H1 (cell line): ENCODE data around the gene MDH1. TPM values are rescaled to one million over a fixed set of nuclear protein-coding genes. Genes with fewer than 3 reads are reported as not detected.
"Not testable (repeated sequence)": the region's sequence is repeated elsewhere in the genome, so short reads cannot be mapped to it uniquely, and the experiment has no call there.

Source experiments
- CTCF ChIA-PET: fragments of 300-600 bp; sonication (Branson Sonifier 250); formaldehyde crosslinking; loops from one replicate; lab custom pipeline; 2021; ENCODE audit not compliant: partially characterized antibody; lab: Charles Lee
- POLR2A ChIA-PET: fragments of 300-600 bp; sonication (Branson Sonifier 250); formaldehyde crosslinking; loops from one replicate; lab custom pipeline; 2021; ENCODE audit warnings: inconsistent platforms; ENCODE audit not compliant: partially characterized antibody; lab: Charles Lee
- DNase-seq, 2 experiments: peaks; one replicate each; pipeline versions ENCODE4 v3.0.0 to v3.0.0-alpha.2; 2010 to 2022; ENCODE audit warnings: low spot score in 2 of 2, low read depth in 1 of 2, mixed read lengths in 1 of 2
- FAIRE-seq: peaks from 2 replicates; lab custom pipeline; 2011; peaks lifted over from hg19 to GRCh38; lab: Jason Lieb, UNC
- H2AFZ ChIP-seq: 2 replicates; pipeline ENCODE4 v1.8.1; 2012; ENCODE audit warnings: low read length, inconsistent platforms
- H2AK5ac ChIP-seq: 2 replicates; pipeline ENCODE4 v1.6.1; 2013; ENCODE audit warnings: low read depth, low read length
- H2BK120ac ChIP-seq: replicated peaks from 2 replicates; pipeline ENCODE3; 2013; ENCODE audit warnings: low read depth, low read length, inconsistent platforms
- H2BK12ac ChIP-seq: 2 replicates; pipeline ENCODE4 v1.6.1; 2013; ENCODE audit warnings: low read depth, low read length
- H2BK15ac ChIP-seq: 2 replicates; pipeline ENCODE4 v1.6.1; 2013; ENCODE audit warnings: low read length
- H2BK20ac ChIP-seq: 2 replicates; pipeline ENCODE4 v1.6.1; 2013; ENCODE audit warnings: low read length
- H2BK5ac ChIP-seq: 2 replicates; pipeline ENCODE4 v1.6.1; 2013; ENCODE audit warnings: low read depth, low read length
- H3K14ac ChIP-seq: 2 replicates; pipeline ENCODE4 v1.6.1; 2013; ENCODE audit warnings: inconsistent platforms; ENCODE audit not compliant: insufficient read length
- H3K18ac ChIP-seq: 2 replicates; pipeline ENCODE4 v1.6.1; 2013; ENCODE audit warnings: low read length; ENCODE audit errors: extremely low read depth
- H3K23ac ChIP-seq: 2 replicates; pipeline ENCODE4 v1.6.1; 2013; ENCODE audit warnings: inconsistent platforms; ENCODE audit not compliant: insufficient read length
- H3K23me2 ChIP-seq: 2 replicates; pipeline ENCODE4 v1.6.1; 2013; ENCODE audit warnings: low read depth, low read length
- H3K27ac ChIP-seq: 2 replicates; pipeline ENCODE4 v1.6.1; 2011; ENCODE audit warnings: low read depth, low read length, inconsistent platforms
- H3K27me3 ChIP-seq, 4 experiments: replicated peaks in 1 of 4; 1 replicate in 1 of 4; 2 replicates in 3 of 4; pipeline versions ENCODE4 v1.6.1 to v1.8.1; 2011 to 2013; ENCODE audit warnings: low read length in 3 of 4, mild to moderate bottlenecking in 3 of 4, inconsistent platforms in 2 of 4, mixed read lengths in 2 of 4, moderate library complexity in 1 of 4; ENCODE audit not compliant: control insufficient read depth in 3 of 4, insufficient read depth in 3 of 4; ENCODE audit errors: extremely low read depth in 1 of 4
- H3K36me3 ChIP-seq, 4 experiments: 2 replicates each; pipeline versions ENCODE4 v1.6.1 to v1.8.1; 2011 to 2013; ENCODE audit warnings: mild to moderate bottlenecking in 4 of 4, low read length in 3 of 4, moderate library complexity in 2 of 4, control low read depth in 1 of 4, inconsistent platforms in 1 of 4; ENCODE audit not compliant: insufficient read depth in 4 of 4, control insufficient read depth in 2 of 4
- H3K4ac ChIP-seq: replicated peaks from 2 replicates; pipeline ENCODE3; 2013; ENCODE audit warnings: low read length, low read depth, mixed read lengths, inconsistent platforms; ENCODE audit not compliant: insufficient read length
- H3K4me1 ChIP-seq, 4 experiments: replicated peaks in 1 of 4; 1 replicate in 1 of 4; 2 replicates in 3 of 4; pipeline versions ENCODE4 v1.6.1 to v1.8.1; 2011 to 2013; ENCODE audit warnings: low read length in 3 of 4, inconsistent platforms in 2 of 4, mixed read lengths in 1 of 4; ENCODE audit not compliant: insufficient read depth in 4 of 4, control insufficient read depth in 3 of 4
- H3K4me2 ChIP-seq, 2 experiments: 2 replicates each; pipeline versions ENCODE4 v1.6.1 to v1.8.1; 2011 to 2013; ENCODE audit warnings: low read depth in 2 of 2, low read length in 2 of 2, control low read depth in 1 of 2, inconsistent platforms in 1 of 2, mild to moderate bottlenecking in 1 of 2; ENCODE audit not compliant: insufficient read depth in 1 of 2
- H3K4me3 ChIP-seq, 4 experiments: fragments of 200-600, 300-600 bp in 1 of 4; sonication (generic), shearing (Covaris generic), sonication (Bioruptor Twin) in 1 of 4; 2 replicates each; pipeline versions ENCODE4 v1.5.1 to v1.8.1; 2011 to 2016; ENCODE audit warnings: low read length in 4 of 4, low read depth in 3 of 4, control low read depth in 2 of 4, inconsistent platforms in 2 of 4, mild to moderate bottlenecking in 2 of 4, mixed read lengths in 1 of 4, moderate library complexity in 1 of 4; ENCODE audit not compliant: insufficient read depth in 2 of 4; ENCODE audit errors: extremely low read depth in 1 of 4
- H3K56ac ChIP-seq: replicated peaks from 2 replicates; pipeline ENCODE3; 2013; ENCODE audit warnings: low read depth, mild to moderate bottlenecking, mixed read lengths, low read length, inconsistent platforms; ENCODE audit not compliant: insufficient read length
- H3K79me1 ChIP-seq: 2 replicates; pipeline ENCODE4 v1.6.1; 2013; ENCODE audit warnings: low read depth, low read length, control low read depth
- H3K79me2 ChIP-seq, 2 experiments: 2 replicates each; pipeline versions ENCODE4 v1.6.1 to v1.8.1; 2012 to 2013; ENCODE audit warnings: low read length in 2 of 2, mild to moderate bottlenecking in 2 of 2, inconsistent platforms in 1 of 2; ENCODE audit not compliant: insufficient read depth in 2 of 2, control insufficient read depth in 1 of 2
- H3K9ac ChIP-seq, 4 experiments: replicated peaks in 1 of 4; 1 replicate in 1 of 4; 2 replicates in 3 of 4; pipeline versions ENCODE4 v1.6.1 to v1.8.1; 2011 to 2013; ENCODE audit warnings: low read depth in 3 of 4, low read length in 3 of 4, control low read depth in 2 of 4, mild to moderate bottlenecking in 2 of 4, moderate library complexity in 2 of 4, inconsistent platforms in 1 of 4; ENCODE audit errors: extremely low read depth in 1 of 4
- H3K9me3 ChIP-seq, 2 experiments: 2 replicates each; pipeline versions ENCODE4 v1.6.1 to v1.8.1; 2012 to 2013; ENCODE audit warnings: mild to moderate bottlenecking in 2 of 2, moderate library complexity in 2 of 2, control low read depth in 1 of 2, inconsistent platforms in 1 of 2, low read depth in 1 of 2, low read length in 1 of 2, mixed read lengths in 1 of 2; ENCODE audit not compliant: insufficient read depth in 2 of 2
- H4K20me1 ChIP-seq, 2 experiments: replicated peaks in 1 of 2; 2 replicates each; pipeline versions ENCODE3 to v1.8.1; 2011 to 2013; ENCODE audit warnings: inconsistent platforms in 2 of 2, low read length in 2 of 2, mild to moderate bottlenecking in 1 of 2; ENCODE audit not compliant: insufficient read depth in 2 of 2, control insufficient read depth in 1 of 2
- H4K5ac ChIP-seq: 2 replicates; pipeline ENCODE4 v1.6.1; 2013; ENCODE audit warnings: low read length, low read depth, mixed read lengths, inconsistent platforms; ENCODE audit not compliant: insufficient read length
- H4K8ac ChIP-seq: 2 replicates; pipeline ENCODE4 v1.8.0; 2013; ENCODE audit warnings: mild to moderate bottlenecking, moderate library complexity, low read length, inconsistent platforms; ENCODE audit not compliant: insufficient read depth; ENCODE audit errors: extremely low read depth
- H4K91ac ChIP-seq: replicated peaks from 2 replicates; pipeline ENCODE3; 2013; ENCODE audit warnings: low read length, mixed read lengths, inconsistent platforms; ENCODE audit not compliant: insufficient read length
- WGBS, 2 experiments: shearing (Covaris generic) in 1 of 2; methylation state at CpG; one replicate each; pipeline versions ENCODE4 v1.1.6 to v1.1.7; 2013 to 2015; ENCODE audit warnings: low lambda C conversion rate in 2 of 2, mixed read lengths in 2 of 2, inconsistent platforms in 1 of 2, low coverage in 1 of 2, missing lambda C conversion rate in 1 of 2; ENCODE audit not compliant: insufficient replicate concordance in 2 of 2, insufficient coverage in 1 of 2, insufficient read length in 1 of 2; ENCODE audit errors: extremely low coverage in 1 of 2, missing lambda C conversion rate in 1 of 2; 5-methylcytosine and 5-hydroxymethylcytosine counted together
- polyA plus RNA-seq, 7 experiments: library from polyadenylated mRNA; depleted of rRNA in 3 of 7; stranded (reverse) in 5 of 7; unstranded in 2 of 7; fragments of >200 nt in 5 of 7; fragments of 200-250 nt in 2 of 7; gene quantifications; 1 replicate in 5 of 7; 2 replicates in 1 of 7; 4 replicates in 1 of 7; pipeline versions ENCODE4 v1.2.1 to v1.2.3, GENCODE V29; 2011 to 2013; ENCODE audit warnings: missing spikeins in 2 of 7, mixed read lengths in 2 of 7
- total RNA-seq: library from RNA; stranded (reverse); fragmentation: NEBNext Ultra II Directional; extraction: Animal tissue kit (Norgen Biotek cat#: 25700); gene quantifications from 2 replicates; pipeline ENCODE4 v1.2.1, GENCODE V29; 2021

The MDH1 gene
- total and polyA plus RNA-seq, 2 of the 8 experiments (the other 6 are each of a cell fraction or from before 2014, with no cell fraction given), result 353 to 376 TPM

DNA sequence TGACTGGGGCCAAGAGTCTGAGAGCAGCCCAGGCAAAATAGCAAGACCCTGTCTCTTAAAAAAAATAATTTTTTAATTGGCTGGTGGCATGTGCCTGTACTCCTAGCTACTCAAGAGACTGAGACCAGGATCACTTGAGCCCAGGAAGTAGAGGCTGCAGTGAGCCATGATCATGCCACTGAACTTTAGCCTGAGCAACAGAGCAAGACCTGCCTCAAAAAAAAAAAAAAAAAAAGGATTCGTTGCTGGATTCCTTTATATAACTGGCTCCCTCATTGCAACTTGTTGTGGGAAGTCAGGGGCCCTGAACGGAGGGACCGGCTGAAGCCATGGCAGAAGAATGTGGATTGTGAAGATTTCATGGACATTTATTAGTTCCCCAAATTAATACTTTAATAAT, 15.7 kb upstream of the MDH1 start:
- not testable (repeated sequence) for H4K20me1 ChIP-seq, H4K5ac ChIP-seq, H3K4ac ChIP-seq, H2AFZ ChIP-seq, H2BK20ac ChIP-seq, H3K23me2 ChIP-seq, H2BK15ac ChIP-seq, H3K9me3 ChIP-seq, H3K79me1 ChIP-seq, H2BK12ac ChIP-seq, H2BK5ac ChIP-seq, H4K8ac ChIP-seq, H3K18ac ChIP-seq, H3K27me3 ChIP-seq, DNase-seq, H3K23ac ChIP-seq, H3K56ac ChIP-seq, FAIRE-seq, H3K14ac ChIP-seq, H3K36me3 ChIP-seq, H4K91ac ChIP-seq, H2AK5ac ChIP-seq
- H3K4me3 ChIP-seq, result peak overlapping the region in 1 of 4 experiments; percentile 40; a peak in 1 of 8 replicates
- peaks cover 0 to 11% (median 5%) of the 10 kb centered on the region in 4 experiments; a peak in 3 of 7 replicates for H3K4me1 ChIP-seq
- peak overlapping the region in 1 of 4 experiments; percentile 25; a peak in 3 of 7 replicates for H3K9ac ChIP-seq
- H3K27ac ChIP-seq, result peak overlapping the region; percentile 72; the same call in 1 of the 2 replicates
- WGBS, 2 experiments, result 19% methylated on average over 3 of the region's 3 CpGs; no CpG with 5 or more reads in 1 of the 2 experiments
- peak overlapping the region in 1 of 2 experiments; percentile 56; a peak in 1 of 4 replicates for H3K4me2 ChIP-seq
- peak overlapping the region; percentile 72 for H2BK120ac ChIP-seq
- CTCF ChIA-PET, result interaction anchor here (1.0 kb wide), 1 partner anchor 15 kb away, joined by 3 read pairs; the partner anchor contains the start of gene WDPCP
- POLR2A ChIA-PET, result interaction anchor here (1.7 kb wide), 1 partner anchor 14 kb away, joined by 5 read pairs; the partner anchor contains the start of gene WDPCP
- H3K79me2 ChIP-seq, result peaks cover 0 to 67% of the 10 kb centered on the region in 2 experiments; a peak in 3 of 4 replicates
